Stimulated activated CD4-positive, alpha-beta T cell treated with anti-CD3 and anti-CD28 coated beads, TNF-alpha, amount 100 ng/mL, for 1 hour (primary cell): ENCODE results near the gene ATP4B.

Source experiments
- DNase-seq, 3 donors: peaks; one replicate each; pipeline ENCODE4 v3.0.0-alpha.2; 2020; ENCODE audit warnings: low read depth in 3 of 3, low spot score in 1 of 3

ATP4B gene

DNA sequence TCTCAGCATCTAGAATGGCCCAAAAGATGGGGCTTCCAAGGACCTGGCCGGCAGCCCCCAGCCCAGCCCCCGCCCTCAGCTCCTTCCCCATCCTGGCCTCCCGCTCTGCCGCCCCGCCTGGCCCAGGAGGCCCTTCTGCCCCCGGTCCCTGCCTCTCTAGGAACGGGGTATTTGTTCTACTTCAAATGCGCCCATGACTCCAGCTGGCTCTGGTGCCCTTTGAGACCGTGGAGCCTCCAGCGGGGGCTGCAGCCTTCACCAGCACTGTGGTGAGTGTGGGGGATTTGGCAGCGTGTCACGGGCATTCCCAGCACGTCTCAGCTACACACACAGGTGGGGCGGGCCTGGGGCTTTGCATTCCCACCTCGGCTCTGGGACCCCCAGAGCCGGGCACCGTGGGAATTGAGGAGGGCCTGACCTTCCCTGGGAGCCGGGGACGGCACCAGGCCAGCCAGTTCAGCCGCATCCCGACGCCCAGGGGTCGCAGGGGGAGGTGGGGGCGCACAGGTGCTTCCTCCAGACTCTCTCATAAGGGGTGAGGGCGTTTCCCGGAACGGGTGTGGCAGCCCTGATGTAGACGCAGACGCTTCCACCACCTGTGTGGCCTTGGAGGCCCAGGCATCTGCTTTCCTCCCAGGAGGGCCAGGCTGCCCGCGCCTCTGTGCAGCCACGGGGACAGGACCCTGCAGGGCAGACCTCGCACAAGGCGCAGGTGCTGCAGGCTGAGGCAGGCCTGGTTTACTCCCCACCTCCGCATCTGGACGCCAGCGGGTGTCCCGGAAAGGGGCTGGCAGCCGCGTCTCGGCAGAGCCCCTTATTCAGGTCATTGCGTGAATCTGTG is 947 bp downstream of the ATP4B start:
- DNase-seq, result no peak

DNA sequence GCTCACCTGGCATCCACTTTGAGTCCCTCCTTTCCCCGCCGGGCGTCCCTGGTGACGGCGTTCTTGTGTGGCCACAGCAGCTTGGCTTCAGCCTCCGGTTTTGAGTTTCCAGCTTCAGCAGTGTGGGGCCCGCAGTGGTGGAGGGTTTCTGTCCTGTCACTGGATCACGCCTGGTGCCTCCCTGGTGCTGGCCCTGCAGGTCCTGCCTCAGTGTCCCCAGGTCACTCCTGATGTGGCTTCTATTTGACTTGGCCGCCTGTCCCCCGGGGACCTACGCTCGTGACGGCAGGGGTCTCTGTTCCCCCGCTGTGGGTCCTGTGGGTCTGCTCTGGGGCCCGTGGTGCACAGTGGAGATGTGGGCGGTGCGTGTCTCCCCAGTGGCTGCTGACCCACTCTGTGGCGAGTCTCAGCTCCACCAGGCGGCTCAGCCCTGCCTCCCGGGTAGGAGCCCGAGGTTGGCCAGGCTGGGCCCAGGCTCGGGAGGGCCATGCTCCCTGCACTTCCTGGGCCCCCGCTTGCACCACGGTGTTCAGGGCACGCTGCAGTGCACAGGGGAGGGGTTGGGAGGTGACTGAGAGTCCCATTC is 1.9 kb downstream of the ATP4B start:
- DNase-seq, result no peak

DNA sequence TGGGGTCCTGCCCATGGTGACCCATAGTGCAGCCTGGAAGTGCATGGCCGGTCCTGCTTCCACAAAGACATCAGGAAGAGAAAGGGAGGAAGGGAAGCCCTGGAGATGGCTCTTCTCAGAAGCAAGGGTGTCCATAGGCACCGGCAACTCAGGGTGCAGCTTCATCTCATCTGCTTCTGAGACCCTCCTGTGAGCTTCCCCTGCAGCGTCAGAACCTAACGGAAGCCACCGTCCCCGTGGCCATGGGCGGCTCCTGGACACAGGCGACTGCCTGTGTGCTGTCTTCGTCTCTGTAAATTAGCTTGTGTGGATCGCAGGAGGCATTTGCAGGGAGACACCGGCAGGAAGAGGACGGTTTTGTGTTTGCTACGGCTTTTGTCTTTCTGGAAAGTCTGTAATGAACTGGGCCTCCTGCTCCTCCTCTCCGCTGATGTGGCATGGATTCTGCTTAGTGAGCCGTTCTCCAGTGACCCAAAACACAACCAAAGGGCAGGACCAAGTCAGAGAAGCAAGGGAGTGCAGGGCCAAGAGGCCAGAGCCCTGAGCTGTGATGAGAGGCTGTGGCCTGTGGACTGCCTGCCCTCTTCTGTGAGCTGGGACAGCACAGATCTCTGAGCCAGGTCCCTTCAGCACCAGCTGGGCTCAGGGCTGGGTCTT is 2.5 kb downstream of the ATP4B start:
- no peak for DNase-seq

DNA sequence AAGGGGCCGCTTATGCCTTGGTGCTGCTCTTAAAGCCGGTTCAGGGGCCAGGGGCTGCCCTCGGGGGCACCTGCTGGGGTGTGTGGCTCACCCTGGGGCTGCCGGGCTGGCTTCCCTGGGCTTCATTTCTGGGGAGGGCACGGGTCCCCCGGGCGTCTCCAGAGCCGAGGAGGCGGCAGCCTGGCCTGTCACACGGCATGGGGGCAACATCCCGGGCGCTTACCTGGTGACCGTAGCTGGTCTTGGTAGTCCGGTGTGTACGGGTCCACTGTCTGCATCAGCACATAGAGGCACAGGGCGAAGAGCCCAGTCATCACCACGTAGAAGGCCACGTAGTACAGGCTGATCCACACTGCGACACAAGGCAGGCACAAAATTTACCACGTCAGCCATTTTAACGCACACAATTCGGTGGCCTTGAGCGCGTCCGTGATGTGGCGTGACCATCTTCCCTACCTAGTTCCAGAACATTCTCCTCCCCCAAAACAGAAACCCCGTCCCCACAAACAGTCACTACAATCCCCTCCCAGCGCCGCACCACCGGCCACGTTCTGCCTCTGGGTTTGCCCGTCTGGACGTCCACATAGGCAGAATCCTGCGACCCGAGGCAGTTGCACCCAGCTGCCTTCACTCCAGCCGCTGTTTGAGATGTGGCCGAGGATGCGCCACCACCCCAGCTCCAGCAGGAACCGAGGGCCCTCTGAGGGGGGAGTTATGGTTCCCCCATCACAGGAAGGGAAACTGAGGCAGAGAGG is 3.2 kb downstream of the ATP4B start:
- no peak for DNase-seq

- DNase-seq, result no peak
Measured at GRCh38 chr13:113654175-113654560, 3.8 kb downstream of the ATP4B start.

GRCh38 chr13:113653264-113654174 is 4.5 kb downstream of the ATP4B start:
- DNase-seq, result no peak

DNA sequence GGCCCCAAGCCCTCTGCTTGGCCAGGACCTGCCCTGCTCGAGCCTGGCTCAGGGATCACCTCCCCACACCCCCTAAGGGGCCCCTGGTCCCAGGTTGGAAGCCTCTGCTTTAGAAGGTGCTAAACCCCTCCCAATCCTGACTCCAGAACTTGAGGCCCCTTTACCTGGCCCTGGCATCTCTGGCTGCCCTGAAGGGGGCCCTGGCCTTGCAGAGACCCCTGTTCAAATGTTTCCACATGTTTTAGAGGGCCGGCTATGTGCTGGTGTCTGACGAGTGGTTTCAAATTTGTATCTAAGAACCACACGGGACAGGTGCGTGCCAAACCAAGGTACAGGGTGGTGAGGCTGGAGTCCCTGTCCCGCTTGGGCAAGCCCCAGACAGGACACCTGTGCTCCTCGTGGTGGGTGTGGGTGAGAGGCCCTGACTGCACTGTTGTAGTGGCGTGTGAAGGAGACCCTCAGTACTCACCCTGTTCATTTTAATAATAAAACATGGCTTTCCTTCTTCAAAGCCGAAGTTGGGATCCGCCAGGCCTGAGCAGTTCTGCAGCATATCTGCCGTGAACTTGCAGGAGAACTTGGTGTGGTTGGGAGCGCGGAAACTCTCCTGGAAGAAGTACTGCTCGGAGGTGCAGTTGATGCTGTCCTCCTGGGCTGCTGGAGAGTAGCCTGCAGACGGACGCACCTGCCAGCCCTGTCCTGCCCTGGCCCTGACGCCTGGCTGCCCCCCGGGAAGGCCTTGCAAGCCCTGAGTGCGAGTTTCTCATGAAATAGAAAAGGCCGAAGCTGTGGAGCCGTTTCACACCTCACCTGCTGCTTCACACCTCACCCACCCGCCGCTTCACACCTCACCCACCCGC is 5.4 kb downstream of the ATP4B start:
- DNase-seq, result no peak

GRCh38 chr13:113651511-113652403 is 6.2 kb downstream of the ATP4B start:
- DNase-seq, result no peak

- DNase-seq, result no peak
Measured at GRCh38 chr13:113650731-113651148, 7.3 kb downstream of the ATP4B start.

DNA sequence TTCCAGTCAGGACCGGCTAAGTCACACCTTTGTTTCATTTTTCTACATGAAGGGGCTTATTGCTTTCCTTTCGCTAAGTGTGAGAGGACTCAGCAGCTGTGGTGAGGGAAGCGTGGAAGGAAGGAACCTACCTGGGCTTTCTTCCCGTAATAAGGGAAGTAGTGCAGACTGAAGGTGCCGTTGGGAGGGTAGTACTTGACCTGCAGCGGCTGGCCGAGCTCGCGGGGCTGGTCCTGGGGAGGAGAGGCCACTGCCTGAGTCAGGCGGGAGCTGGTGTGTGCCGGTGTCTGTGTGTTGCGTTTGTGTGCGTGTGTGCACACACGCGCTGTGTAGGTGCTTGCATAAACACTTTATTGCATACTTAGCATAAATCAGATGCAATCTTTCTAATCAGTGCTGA is 7.7 kb downstream of the ATP4B start:
- no peak for DNase-seq

GRCh38 chr13:113649212-113649611 is 8.8 kb downstream of the ATP4B start:
- DNase-seq, result no peak

GRCh38 chr13:113648216-113648610 is 9.8 kb downstream of the ATP4B start:
- DNase-seq, result no peak

GRCh38 chr13:113647351-113648215 is 10.4 kb downstream of the ATP4B start:
- no peak for DNase-seq

- no peak for DNase-seq
Measured at GRCh38 chr13:113646921-113647340, 11.1 kb downstream of the ATP4B start.

GRCh38 chr13:113646376-113646775 is 11.6 kb downstream of the ATP4B start:
- DNase-seq, result no peak

GRCh38 chr13:113645329-113645728 is 12.7 kb downstream of the ATP4B start:
- DNase-seq, result no peak

- DNase-seq, result no peak
Measured at GRCh38 chr13:113644800-113645199, 13.2 kb downstream of the ATP4B start.

GRCh38 chr13:113643593-113643992 is 14.4 kb downstream of the ATP4B start:
- no peak for DNase-seq
